Hair follicular keratinocyte (primary cell): ENCODE data around the gene MEF2A. TPM values are rescaled to one million over a fixed set of nuclear protein-coding genes. Genes with fewer than 3 reads are reported as not detected.

Source experiments
- total RNA-seq: library from RNA; depleted of rRNA; stranded (reverse); fragments of >200 nt; gene quantifications from 2 replicates; pipeline ENCODE4 v1.2.3, GENCODE V29; 2015

MEF2A gene
- 15.9 and 19.4 TPM in 2 replicates for total RNA-seq

GRCh38 chr15:99565299-99566156 is at the start of gene MEF2A:
TSS of gene MEF2A (plus strand) at chr15:99565984. CDS start at chr15:99633120, 67,136 bp downstream.

GRCh38 chr15:99733268-99734039 is 167.7 kb downstream of the MEF2A start, which contains the start of gene LYSMD4:
TSS of gene LYSMD4 (minus strand) at chr15:99733437. CDS start at chr15:99731999, 1,438 bp downstream.

Other genes with a start within 250 kb of the MEF2A start
- 8.7 and 13.7 TPM in 2 replicates for gene LYSMD4, start 167.5 kb downstream of the MEF2A start, total RNA-seq